NCI-H2029 (cell line): ENCODE results near the gene ULBP2.
"Not testable (repeated sequence)": the region's sequence is repeated elsewhere in the genome, so short reads cannot be mapped to it uniquely, and the experiment has no call there.

Experiments
- DNase-seq: peaks from one replicate; lab custom pipeline; 2025; lab: John Stamatoyannopoulos, UW

Gene ULBP2

GRCh38 chr6:149968909-149969308, 27.1 kb downstream of the ULBP2 start:
- not testable (repeated sequence) for DNase-seq

GRCh38 chr6:149969635-149970034, 27.8 kb downstream of the ULBP2 start:
- no peak for DNase-seq

GRCh38 chr6:149974394-149974793, 32.6 kb downstream of the ULBP2 start:
- not testable (repeated sequence) for DNase-seq

GRCh38 chr6:149974825-149975224, 33.0 kb downstream of the ULBP2 start:
- DNase-seq: no peak

- no peak for DNase-seq
Observed at GRCh38 chr6:149975400-149975799, 33.6 kb downstream of the ULBP2 start.

GRCh38 chr6:149977221-149977620, 35.4 kb downstream of the ULBP2 start:
- no peak for DNase-seq

- DNase-seq: no peak
Observed at GRCh38 chr6:149978610-149979009, 36.8 kb downstream of the ULBP2 start.

- DNase-seq: no peak
Observed at GRCh38 chr6:149979293-149979692, 37.5 kb downstream of the ULBP2 start.

- DNase-seq: no peak
Observed at GRCh38 chr6:149983145-149983544, 41.3 kb downstream of the ULBP2 start.

GRCh38 chr6:149984773-149985172, 43.0 kb downstream of the ULBP2 start:
- no peak for DNase-seq

GRCh38 chr6:149985481-149985937, 43.7 kb downstream of the ULBP2 start:
- DNase-seq: no peak

- DNase-seq: no peak
Observed at GRCh38 chr6:149987602-149988107, 45.8 kb downstream of the ULBP2 start.

- DNase-seq: no peak
Observed at GRCh38 chr6:149988550-149989346, 46.9 kb downstream of the ULBP2 start.

GRCh38 chr6:149990212-149990660, 48.4 kb downstream of the ULBP2 start:
- no peak for DNase-seq

- DNase-seq: no peak
Observed at GRCh38 chr6:149990661-149991471, 49.1 kb downstream of the ULBP2 start.

- DNase-seq: not testable (repeated sequence)
Observed at GRCh38 chr6:149991472-149991795, 49.6 kb downstream of the ULBP2 start.

GRCh38 chr6:149991838-149992237, 50.0 kb downstream of the ULBP2 start:
- no peak for DNase-seq

- DNase-seq: no peak
Observed at GRCh38 chr6:149995235-149995750, 53.5 kb downstream of the ULBP2 start.

- DNase-seq: no peak
Observed at GRCh38 chr6:149995971-149996370, 54.2 kb downstream of the ULBP2 start.
